HG02943 (cell line): ENCODE data around the gene PYROXD2.
"Not testable (repeated sequence)": the region's sequence is repeated elsewhere in the genome, so short reads cannot be mapped to it uniquely, and the experiment has no call there.

Source experiments
- ATAC-seq: cut with Tn5 transposase; IDR thresholded peaks from one replicate; pipeline ENCODE4 v1.9.1; 2021; ENCODE audit warnings: mild to moderate bottlenecking, low read depth, moderate library complexity; ENCODE audit not compliant: unreplicated experiment

PYROXD2 gene

GRCh38 chr10:98396096-98397063 lies 18.6 kb downstream of the PYROXD2 start:
- no peak for ATAC-seq

DNA sequence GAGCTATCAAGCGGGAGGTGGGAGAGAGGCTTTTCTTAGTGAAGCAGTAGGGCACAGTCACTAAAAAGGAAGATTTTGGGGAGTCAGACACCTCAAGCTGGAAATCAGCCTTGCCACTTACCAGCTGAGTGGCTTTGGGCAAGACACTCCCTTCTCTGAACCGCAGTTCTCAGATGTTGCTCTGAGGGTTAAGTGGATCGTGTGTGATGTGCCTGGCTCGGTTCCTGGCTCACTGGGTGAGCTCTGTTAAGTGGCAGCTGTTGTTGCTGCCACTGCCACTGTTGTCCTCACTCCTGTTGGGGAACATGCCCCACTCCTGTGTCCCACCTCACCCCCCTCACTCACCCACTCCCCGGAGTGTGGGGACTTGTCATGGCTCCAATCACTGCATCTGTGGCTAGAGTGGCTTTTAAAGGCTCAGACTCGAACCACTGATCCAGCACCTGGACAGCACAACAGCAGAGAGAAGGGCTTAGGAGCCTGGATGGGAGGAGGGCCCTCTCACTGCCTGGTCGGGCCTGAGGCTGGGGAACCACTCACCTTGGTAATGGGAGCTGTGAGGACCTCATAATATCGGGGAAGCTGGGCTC lies 20.0 kb downstream of the PYROXD2 start:
- no peak for ATAC-seq

- no peak for ATAC-seq
Measured at GRCh38 chr10:98391578-98391991, 23.4 kb downstream of the PYROXD2 start.

DNA sequence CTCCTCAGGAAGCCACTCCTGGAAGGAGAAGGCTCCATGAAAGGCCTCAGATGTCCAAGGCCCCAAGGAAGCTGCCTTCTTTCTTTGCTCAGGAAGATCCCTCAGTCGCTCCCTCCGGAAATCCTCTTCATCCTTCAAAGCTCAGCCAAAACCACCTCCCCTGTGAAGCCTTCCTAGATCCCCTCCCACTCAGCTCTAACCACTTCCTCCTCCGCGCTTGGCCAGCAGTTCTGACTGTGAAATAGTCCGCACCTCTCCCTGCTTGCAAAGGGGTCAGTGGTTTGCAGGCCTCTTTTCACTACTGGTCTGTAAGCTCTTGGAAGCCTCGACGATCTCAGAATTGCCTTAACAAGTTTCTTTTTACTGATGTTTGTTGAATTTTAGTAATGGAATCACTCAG lies 23.9 kb downstream of the PYROXD2 start:
- no peak for ATAC-seq

DNA sequence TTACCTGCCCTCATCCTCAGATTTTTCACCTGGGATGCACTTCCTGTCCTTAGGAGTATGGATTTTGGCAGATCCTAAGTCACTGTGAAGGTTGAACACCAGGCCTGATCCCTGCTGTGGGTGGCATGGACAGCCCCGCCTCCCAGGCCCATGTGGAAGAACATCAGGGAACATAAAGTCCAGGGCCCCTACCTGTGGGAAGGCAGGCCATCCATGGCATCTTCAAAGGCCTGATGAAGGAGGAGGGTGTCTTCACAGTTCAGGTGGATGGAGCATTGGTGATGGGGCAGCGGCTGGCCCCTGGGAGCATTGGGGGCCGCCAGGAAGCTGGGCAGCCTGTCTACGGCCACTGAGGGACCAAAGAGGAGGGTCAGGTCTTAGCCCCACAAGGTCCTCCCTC lies 24.6 kb downstream of the PYROXD2 start:
- no peak for ATAC-seq

- no peak for ATAC-seq
Measured at GRCh38 chr10:98389398-98389797, 25.6 kb downstream of the PYROXD2 start.

DNA sequence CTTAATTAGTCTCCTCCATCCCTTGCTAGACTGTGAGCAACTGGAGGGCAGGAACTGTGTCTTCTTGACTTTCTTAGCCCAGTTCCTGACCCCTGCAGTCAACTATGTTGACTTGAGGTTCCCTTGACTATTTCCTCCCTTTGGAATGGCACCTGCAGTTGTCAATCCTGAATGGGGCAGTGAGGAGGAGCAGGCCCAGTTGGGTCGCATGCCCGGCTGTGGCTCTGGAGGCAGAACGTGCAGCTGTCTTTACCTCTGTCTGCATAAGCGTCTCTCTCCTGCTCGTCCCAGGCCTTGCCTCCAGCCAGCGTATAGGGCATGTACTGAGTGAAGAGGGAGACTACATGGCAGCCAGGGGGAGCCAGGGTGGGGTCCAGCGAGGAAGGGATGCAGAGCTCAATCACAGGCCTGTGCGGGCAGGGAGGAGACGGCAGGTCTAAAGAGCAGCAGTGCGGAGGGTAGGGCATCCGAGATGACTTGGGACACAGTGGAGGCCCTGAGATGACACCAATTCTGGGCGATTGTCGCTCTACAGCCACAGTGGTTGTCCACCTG lies 26.8 kb downstream of the PYROXD2 start:
- no peak for ATAC-seq

GRCh38 chr10:98384531-98385133 lies 30.4 kb downstream of the PYROXD2 start:
- no peak for ATAC-seq

- ATAC-seq: no peak
Measured at GRCh38 chr10:98383869-98384268, 31.1 kb downstream of the PYROXD2 start.

GRCh38 chr10:98383134-98383667 lies 31.8 kb downstream of the PYROXD2 start:
- ATAC-seq: not testable (repeated sequence)

DNA sequence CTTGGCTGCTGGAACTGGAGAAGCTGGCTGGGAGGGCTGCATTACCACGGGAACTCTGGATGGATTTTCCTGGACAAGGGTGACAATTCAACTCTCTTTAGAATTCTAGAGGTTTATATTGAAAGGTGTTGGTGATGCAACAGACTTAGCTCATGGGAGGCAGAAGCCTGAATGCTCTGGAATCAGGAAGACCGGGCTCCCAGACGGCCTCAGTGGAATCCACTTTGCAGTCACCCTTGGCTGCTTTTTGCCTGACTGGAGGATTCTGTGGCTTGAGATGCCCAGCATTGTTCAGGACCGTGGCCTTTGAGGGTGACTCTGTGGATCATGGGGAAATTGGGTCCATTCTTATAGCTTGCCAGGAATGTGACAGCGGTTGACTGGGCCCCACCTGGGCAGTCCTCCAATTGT lies 32.3 kb downstream of the PYROXD2 start:
- no peak for ATAC-seq

DNA sequence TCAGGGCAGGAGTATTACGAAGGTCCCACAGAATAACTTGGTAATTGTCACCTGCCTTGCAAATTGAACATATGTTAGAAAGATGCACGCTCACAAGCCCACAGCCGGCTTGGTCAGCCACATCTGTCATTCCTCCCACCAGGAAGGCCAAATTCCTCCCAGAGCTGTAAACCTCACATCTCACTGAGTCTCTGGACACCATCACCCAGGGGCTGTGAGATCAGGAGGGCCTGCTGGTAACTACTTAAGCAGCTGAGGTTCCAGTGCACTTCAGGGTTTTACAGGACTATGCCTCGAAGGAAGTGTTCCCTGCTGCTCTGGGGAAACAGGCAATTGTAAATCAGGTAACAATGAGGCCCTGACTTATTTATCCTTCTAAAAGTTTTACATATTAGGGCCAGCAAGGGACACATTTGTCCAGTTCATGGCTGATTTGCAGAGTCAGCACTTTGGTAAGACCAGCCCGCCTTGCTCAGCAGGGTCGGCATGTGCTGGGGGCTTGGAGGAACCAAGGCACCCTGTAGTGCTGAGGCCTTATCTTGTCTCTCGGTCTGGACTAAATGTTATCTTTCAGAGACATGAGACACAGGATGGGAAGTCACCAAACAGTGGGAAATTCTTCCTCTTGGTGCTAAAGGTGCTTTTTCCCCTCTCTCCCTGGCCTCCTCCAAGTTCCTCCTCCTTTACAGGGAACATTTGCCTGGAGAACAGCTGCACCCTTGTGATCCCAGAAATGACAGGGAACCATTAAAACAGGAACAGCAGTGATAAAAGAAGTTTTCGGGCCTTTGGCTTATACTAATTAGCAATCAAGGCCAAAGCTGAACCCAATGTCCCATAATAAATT lies 34.3 kb downstream of the PYROXD2 start:
- no peak for ATAC-seq

DNA sequence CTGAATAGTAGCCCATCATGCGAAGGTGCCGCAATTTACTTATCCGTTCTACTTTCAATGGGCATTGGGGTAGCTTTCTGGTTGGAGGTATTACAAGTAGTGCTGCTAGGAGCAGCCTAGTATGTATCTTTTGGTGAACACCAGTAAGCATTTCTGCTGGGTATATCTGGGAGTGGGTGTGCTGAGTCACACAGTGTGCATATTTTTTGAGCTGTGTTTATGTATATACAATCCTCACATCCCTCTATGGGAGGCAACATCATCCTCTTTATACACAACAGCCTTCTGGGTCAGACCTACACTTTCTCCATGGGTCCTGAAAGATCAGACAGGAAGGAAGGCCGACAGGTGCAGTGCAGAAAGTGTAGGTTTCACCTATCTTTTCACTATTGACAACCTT lies 36.3 kb downstream of the PYROXD2 start:
- ATAC-seq: no peak

DNA sequence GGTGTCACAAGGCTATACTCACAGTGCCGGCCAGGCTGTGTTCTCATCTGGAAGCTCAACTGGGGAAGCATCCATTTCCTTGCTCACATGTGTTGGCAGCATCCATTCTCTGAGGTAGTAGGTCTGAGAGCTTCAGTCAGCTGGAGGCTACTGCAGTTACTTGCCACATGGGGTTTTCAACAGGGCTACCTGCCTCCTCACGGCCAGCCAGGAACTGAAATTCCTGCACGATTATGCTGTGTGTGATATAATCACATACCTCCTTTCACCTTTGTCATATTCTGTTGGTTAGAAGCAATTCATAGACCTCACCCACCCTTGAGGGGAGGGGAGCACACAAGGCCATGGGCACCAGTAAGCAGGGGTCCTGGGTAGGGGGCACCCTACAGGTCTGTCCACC lies 37.4 kb downstream of the PYROXD2 start:
- ATAC-seq: no peak

DNA sequence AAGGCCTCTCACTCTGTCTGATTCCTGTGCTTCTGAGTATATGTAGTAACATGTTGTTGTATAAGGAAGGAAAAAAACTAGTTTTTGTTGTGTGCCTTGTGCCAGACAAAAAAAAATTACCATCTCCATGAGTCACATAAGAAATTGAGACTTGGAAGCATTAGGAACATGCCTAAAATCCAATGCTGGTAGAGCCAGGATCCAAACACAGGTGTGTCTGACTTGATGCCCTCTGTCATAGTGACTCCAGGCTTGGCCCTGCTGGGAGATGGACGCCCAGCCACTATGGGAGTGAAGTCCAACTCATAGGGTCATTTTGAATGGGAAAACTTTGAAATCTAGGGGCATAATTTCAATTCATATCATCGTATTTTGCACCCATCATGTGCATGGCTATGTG lies 38.0 kb downstream of the PYROXD2 start:
- ATAC-seq: no peak

- ATAC-seq: no peak
Measured at GRCh38 chr10:98376485-98376884, 38.5 kb downstream of the PYROXD2 start.

DNA sequence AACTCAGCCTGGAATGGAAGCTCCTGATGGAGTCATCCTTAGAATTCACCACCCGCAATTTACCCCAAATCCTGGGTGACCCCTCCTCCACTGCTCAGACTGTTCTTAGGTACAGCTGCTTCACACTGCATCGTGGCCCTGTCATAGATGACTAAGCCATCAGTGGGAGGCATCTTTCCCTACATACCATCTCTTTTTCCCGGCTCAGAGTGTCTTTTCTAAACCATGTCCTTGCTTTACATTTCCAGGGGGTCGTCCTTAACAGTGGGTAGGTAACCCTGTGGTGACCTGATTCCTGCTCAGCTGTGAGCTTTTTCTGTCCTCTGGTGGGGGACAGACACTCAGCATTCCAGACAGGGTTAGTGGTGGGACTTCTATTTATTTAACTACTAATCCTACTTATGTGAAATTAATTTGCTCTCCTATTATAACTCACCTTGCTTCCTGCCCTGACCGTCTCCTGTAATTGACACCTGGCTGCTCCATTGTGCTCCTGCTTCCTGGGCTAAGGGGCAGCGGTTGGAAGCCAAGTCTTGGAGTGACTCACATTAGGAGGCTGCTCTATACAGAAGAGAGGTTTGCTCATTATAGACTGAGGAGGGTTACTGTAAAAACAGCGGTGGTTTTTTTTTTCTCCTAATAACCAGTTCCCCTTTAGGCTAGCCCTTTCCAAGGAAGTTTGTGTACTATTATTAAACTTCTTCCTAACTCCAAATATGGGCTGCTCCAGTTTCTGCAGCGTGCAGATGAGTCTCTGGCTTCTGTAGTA lies 40.6 kb downstream of the PYROXD2 start:
- no peak for ATAC-seq

DNA sequence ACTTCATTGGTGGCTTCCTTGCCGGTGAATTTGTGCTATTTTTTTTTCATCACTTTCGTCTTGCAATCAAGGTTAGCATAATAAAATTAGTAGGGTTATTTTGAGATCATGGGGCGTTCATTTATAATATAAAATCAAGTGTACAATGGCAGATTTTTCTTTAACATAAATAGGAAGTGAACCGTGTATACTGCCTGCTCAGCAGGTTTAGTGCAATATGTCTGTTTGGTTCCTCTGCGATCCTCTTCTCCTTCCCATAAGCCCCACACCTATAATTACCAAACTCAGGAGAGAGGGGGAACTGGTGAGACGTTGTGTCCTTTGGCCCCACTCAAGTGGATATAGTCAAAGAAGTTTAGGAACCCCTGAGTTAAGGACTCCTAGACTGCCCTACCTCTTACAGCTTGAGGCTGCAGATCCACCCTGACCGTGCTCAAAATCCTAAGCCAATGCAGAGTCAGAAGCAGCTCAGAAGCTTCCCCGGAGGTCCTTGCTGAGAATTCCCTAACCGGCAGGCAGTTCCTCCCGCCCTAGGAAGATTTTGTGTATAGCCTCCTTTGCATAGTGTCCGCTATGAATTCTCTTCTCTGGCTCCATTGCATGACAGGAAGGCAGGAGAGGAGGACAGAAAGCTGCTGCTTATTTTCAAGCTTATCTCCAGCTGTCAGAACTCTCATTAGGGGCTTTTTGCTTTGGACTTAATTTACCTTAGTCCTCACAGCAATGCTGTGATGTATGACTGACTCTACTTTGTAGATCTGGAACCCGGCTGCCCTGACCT lies 41.5 kb downstream of the PYROXD2 start:
- no peak for ATAC-seq
